HG03097 (cell line): ENCODE measurements around the gene CRNN.

Experiments
- ATAC-seq: cut with Tn5 transposase; IDR thresholded peaks from one replicate; pipeline ENCODE4 v1.9.1; 2021; ENCODE audit not compliant: unreplicated experiment, low FRiP score

Gene CRNN

DNA sequence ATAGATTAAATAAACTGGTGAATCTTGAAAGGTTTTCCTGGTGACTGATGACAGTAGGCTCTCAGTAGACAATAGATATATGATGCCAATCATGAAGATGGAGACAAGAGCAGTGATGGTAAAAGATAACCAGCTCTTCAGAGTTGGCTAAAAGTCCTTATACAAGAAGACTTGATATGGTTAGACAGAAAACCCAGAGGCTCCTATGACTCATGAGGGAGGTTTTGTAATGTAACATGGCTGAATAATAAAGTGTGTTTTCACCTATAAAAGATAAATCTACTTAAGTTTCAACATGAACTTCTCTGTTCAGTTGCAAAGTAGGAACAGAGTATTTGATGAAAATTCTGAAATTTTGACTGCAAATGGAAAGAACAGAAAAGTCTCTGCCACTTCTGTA is 12.7 kb upstream of the CRNN start:
- no peak for ATAC-seq

DNA sequence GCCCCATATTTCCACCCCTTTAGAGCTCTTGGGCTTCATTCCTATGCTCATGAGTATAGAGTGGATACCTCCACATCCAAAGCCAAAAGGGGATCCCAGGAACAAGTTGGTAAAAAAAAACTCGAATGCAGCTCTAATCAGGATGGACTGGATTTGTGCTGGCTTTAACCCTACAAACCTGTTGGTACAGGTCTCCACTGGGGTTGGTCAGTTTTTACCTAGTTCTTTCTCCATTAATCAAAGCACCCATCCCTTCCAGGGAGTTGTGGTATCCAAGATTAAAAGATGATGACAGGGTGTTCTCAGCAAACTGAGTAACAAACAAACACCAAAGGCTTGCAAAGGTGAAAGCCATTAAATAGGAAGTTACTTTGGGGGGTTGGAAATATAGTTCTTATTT is 5.9 kb upstream of the CRNN start:
- no peak for ATAC-seq

DNA sequence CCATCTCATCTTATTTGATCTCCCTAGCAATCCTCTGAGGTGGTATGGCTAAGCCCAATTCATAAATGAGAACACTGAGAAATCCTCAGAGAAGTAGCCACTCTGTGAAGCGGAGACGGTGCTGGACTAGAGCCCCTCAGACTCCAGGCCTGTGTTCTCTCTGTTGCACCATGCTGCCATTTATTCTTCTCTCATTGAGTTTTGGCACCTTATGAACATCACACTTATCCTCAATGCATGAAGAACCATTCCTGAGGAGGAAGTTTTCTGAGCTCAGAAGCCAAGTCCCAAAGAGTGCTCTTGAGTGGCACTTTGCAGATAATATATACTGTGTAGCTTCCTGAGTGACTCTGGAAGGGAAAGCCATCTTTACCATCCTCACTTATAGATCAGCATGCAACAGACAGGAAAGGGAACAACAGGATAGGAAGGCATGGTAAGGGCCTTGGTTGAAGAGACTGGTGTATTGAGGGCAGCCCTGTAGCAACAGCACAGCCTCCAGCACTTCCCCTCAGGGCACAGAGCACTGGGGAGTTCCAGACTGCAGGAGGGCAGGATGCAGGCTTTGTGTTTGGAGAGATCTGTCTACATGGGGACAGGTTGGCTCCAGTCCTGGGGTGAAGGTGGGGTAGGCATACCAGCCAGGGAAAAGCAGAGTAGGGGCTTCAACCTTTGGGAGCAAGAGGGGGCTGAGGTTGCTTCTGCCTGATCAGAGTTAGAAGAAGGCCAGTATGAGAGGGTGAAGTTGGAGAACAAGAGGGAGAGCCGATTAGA is 1.6 kb upstream of the CRNN start:
- ATAC-seq: no peak

DNA sequence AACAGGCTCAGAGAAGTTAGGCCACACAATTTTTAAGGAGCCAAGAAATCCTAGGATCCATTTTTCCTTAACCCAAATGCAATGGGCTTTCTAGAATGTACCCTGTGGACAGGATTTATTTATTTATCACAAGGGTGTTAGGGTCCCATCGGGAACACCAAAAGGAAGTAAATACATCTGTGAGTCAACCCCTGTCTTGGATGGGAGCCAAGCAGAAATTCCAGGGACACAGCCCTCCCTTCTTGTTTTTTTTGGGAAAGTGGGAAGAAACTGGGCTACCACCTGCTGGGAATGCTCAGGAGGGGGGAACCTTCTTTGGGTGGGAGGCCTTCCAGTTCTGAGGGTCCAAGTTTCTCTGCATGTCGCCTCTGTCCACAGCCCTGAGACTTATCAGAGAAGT is 1.3 kb downstream of the CRNN start:
- no peak for ATAC-seq

DNA sequence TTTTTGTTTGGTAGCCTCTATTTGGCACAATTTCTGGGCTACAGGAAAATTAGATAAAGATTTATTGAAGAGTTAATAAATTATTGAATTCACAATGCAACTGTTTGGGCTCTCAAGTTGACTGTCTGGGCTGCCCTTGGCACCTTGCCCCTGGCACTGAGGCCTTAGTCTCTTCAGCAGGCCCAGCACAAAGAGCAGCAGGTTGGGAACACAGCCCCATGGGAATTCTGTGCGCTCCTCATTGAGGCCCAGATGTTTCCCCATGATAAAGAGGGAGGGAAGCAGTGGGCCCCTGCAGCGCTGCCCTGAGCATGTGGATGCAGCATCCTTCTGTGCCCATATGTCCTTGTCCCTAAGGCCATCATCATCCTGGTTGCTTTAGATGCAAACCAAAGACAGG is 2.9 kb downstream of the CRNN start:
- no peak for ATAC-seq

DNA sequence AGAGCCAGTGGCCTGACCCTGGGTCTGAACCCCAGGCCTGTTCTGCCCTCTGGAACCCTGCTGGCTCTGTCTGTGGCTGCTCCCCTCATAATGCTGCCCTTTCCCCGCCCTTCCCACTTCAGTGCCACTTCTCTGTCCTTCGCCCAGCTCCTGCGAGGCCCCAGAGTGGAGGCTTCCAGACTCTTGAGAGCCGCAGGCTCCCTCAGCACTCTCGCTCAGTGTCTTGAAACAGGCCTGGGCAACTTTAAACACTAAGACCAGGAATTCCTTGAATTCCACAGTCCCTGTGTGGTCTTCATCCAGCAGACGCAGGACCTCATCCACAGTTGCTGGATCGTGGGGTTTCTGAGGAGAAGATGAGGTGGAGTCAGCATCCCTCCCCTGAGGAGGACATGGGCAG is 3.5 kb downstream of the CRNN start:
- no peak for ATAC-seq

DNA sequence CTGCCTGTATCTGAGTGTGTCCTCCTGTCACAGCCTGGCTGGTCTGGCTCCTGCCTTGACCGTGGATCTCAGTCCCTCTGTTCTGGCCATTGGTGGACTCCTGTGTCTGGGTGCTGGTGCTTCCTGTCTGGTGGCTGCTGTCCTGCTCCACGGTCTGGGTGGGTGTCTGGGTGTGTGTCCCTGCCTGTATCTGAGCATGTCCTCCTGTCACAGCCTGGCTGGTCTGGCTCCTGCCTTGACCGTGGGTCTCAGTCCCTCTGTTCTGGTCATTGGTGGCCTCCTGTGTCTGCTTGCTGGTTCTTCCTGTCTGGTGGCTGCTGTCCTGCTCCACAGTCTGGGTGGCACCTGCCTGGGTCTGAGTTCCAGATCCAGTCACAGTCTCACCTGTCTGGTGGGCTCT is 4.0 kb downstream of the CRNN start:
- no peak for ATAC-seq

DNA sequence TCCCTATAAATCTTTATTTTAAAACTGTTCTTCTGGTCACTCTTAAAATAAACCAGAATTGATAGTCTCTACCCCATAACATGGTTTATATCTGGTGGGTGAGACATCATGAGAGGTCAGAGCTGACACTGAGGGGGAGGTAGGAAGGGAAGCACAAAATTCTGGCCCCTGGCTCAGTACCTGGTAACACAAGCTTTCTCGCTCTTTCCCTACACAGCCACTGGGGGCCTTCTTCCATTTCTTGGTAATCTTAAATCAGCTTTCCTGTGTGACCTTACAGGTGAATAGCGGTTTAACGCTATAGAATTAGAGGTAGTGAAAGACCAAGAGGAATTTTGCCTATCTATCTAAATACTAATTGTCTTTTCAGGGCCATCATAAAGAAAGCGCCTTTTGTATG is 5.4 kb downstream of the CRNN start:
- ATAC-seq: no peak

DNA sequence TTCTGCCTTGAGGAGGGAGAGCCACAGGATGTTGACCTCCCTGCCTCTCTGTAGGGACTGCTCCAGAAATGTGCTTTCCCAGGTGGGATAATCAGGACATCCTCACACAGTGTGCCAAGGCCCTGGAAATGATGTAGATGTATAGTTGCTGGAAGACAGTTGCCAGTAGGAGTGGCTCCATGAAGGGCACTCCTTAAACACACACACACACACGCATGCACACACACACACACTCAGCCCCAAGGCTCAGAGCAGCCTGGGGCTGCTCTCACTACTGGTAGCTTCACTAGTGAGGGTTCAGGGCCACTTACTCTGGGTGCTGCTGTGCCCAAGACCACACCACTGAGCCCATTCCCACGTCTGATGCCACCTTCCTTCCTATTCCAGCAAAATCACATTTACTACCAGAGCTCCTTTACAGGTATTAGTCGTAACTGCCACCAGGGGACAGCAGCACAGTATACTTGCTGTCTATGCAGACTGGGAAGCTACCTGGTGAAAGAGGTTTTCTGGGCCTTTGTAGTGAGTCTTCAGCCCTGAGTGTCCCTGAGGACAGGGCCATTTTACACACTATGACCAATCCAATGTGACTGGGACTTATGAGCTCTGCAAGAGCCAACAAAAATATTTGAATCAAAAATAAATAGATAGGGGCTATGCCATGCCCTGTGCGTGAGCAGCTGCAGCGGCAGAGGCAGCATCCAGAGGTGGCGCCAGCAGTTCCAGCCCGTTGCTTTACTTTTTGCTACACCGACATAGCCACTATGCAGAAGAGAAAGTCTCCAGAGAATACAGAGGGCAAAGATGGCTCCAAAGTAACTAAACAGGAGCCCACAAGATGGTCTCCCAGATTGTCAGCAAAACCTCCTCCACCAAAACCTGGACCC is 15.0 kb downstream of the CRNN start:
- ATAC-seq: no peak

DNA sequence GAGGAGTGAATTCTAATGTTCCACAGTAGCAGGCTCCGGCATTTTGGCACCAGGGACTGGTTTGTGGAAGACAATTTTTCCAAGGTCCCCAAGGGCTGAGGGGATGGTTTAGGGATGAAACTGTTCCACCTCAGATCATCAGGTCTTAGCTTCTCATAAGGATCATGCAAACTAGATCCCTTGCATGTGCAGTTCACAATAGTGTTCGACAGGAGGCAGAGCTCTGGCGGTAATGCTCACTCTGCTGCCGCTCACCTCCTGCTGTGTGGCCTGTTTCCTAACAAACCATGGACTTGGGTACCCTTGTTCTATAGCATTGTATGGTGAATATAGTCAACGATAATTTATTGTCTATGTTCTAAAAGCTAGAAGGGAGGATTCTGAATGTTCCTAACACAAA is 16.6 kb downstream of the CRNN start:
- no peak for ATAC-seq

DNA sequence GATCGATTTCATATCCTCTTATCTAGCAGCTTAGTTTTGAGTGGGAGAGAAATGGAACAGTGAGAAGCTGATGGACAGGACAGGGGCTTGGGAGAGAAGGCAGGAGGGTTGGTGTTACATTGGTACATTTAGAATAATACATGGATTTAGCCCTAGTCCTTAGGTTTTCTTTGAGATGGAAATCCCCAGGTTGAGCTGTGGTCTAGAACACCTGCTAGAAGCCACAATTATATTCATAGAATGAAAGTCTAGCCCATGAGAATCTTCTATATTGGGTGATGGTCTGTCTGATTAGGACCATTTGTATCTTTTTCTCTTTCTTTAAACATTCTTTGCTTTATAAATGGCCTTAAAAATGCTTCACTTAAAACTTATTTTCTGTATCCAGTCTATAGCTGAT is 19.9 kb downstream of the CRNN start:
- ATAC-seq: no peak

DNA sequence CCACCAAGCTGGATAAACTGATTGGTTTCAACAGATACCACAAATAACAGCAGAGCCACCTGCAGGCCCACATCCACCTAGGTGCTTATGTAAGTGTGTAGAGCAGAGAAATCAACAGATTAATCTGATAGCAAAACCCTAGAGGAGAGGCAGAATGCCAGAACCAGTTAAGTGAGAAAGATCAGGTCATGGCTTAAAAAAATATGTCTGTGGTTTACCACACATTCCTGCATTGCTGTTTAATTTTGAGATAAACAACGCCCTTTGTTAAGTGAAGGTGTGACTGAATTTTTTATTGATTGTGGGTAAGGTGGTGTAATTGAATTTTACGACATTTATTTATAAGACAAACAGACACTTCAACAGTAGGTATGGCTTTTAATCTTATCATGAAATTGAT is 21.2 kb downstream of the CRNN start:
- no peak for ATAC-seq

DNA sequence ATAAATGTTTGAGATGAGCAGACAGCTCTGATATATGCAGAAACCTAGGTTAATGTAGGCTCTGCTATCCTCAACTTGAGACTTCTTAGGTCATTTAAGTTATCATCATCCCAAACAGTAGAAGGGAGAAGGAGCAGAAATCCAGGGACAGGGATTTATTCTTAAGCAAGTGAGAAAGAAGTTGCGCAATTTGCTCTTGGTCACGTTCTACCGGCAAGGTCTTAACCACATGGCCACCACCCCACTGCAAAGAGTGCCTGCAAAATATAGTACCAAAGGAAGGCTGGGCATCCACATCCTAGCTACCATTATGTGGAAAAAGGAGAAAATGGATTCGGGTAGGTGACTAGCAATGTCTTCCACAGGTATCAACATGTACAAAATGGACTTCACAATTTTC is 25.2 kb downstream of the CRNN start:
- ATAC-seq: no peak

DNA sequence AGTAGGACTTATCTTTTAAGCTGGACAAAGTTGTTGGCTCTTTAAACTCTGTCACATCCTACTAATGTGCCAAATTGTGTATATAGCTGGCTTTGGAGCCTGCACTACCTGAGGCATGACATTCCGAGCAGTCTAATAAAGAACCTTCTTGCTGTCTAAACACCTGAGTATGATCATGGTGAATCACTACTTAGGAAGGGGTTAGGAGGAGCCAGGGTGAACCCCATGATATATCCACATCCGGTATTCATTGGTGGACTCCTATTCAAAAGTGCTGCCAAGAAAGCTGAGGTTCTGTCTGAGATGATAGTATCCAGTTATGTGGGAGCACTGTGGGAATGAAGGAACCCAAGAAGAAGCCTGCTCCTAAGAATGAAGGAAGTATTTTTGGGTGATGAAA is 27.1 kb downstream of the CRNN start:
- no peak for ATAC-seq

DNA sequence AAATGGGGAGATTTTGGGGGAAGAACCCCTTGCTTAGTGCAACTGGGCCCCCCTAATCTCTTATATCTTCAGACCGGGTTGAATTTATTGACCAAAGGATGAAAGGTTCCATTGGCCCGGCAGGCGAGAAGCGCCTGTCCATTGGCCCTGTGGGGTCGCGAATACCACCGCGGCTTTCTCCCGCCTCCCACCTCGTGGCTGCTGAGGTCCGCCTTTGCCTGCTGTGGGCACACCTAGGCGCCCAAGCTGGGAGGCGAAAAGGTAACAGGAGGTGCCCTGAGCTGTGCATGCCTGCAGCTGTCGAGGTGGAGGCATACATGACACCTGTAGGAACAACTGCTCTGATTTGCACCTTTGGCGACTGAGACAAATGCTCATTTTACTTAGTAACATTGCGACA is 33.1 kb downstream of the CRNN start:
- no peak for ATAC-seq

DNA sequence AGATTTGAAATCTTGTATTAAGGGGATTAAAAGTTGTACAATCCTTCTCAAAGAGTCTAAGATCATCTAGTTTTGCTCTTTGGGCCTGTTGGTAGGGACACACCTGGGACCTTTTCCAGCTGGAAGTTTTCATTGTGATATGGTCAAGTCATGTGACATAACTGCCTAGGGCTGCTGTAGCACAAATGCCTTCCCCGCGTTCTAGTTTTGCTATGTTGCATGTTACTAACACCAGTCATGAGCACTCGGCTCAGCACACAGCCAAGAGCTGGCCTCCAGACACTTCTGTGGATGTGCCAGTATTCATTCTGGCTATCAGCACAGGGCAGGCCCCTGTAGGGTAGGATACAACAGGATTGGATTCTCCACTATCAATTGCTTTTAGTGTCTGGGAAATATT is 39.6 kb downstream of the CRNN start:
- no peak for ATAC-seq

DNA sequence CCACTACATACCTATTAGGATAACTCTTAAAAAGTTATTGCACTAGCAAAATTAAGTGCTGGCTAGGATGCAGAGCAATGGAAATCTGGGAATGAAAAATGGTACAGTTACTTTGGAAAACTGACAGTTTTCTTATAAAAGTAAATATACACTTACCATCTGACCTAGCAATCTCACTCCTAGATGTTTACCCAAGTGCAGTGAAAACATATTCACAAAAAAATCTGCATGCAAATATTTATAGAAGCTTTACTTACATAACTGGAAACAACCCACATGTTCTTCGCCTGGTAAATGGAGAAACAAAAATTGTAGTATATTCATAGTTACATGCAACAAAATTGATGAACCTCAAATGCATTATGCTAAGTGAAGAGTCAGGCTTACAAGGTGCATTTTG is 41.4 kb downstream of the CRNN start:
- ATAC-seq: no peak

DNA sequence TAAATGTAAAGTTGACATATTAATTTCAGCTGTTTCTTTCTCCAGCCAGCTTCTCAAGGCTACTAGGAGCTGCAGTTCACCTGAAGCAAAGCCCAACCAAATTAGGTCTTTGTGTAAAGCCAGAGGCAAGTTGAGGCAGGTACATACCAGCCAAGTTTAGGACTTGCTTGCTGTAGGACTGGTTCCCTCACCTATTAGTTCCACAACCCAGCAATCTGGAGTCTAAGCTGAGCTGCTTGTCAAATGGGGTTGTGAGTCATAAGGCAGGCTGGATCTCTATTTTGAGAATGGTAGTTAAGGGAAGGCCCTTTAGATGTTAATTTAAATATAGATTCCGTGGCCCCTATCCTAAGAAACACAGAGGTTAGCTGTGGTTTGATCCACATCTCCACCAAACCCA is 46.6 kb downstream of the CRNN start:
- ATAC-seq: no peak

DNA sequence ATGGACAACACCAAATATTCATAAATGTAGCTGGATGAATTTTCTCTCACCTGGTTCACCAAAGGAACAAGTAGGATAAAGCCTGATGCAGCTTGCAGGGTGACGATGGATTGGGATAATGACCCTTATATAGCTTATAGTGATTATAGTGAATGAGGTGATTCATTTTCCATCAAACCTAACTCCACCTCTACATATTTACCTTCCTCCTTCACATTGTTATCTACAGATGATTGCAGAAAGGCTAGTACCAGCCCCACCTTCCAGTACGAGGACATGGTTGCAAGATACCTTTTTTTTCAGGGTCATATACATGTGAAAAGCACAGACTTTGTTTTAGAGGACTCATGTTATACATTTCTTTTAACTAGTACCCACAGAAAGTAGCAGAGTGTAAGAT is 54.2 kb downstream of the CRNN start, which contains the start of gene FLG2:
Gene FLG2 (minus strand): TSS at position 101 of the 400 bp plus-strand sequence. CDS start 1,122 bp downstream, outside the sequence.
- ATAC-seq: no peak
